ENCODE measurements around the gene KIRREL3.

KIRREL3 gene

DNA sequence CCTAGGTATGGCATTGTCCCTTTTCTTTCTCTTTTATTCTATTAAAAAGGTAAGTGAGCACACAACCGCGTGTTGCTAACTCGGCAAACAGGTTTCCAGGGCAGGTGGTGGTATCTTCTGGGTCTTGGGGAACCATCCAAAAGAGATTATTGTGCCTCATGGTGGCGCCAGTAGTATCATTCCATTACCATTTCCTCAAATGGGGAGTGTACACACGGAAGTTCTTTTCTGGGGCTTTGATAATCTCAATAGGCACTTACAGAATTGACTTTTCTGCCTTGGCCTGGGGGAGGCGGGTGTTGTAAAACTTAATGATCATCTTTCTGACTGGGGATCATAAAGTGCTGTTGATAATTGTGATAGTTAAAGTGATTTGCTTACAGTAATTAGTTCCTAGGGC is 234.1 kb downstream of the KIRREL3 start:
- DNase-seq: no peak

DNA sequence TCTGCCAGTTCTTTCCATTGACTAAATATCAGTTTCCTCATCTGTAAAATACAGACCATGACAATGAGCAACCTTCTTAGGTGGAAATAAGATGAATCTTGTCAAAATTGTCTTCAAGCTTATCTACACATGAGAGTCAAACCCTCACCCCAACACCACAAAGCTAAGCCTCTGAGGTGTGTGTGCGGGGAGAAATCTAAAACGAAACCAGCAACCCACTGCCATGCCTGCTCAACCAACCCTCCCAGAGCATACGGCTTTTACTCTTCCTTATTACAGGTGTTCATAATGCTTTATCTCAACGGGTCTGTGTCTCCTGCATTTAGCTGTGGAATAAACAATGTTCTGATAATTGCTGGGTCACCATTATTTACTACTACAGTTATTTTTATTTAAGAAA is 235.4 kb downstream of the KIRREL3 start:
- no peak for DNase-seq

DNA sequence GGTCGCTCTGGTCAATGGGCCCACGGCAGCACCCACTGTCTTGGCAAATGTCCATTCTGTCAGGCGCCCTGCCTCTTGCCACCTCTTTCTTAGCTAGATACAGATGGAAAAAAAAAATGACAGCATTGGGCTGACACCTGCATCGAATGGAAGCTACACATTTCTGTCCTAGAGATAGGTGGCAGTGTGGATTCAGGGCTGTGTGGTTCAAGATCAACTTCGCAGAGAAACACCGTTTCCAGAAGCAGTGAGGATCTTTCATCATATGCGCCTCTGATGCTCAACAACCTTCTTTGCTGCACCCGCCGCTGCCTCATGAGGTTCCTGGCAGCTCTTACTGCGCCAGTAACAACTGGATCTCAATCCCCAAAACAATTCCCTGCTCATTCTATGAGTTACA is 236.3 kb downstream of the KIRREL3 start:
- DNase-seq: no peak

DNA sequence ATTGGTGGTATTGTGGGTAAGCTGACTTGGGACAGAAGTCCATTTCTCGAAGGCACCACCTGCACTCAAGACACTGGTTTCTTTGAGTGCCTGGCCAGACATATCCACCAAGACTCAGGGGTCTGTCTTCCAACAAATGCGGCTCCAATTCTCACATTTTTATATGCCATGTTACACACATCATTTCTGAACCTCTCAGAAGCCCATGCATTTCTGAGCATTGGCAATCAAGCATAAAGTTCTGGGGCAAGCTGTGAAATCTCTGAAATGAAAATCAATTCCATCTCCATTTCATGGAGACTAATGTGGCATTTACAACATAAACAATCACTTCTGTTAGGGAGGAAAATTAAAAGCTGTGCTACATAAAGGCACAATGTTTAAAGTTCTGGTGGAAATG is 243.7 kb downstream of the KIRREL3 start:
- no peak for DNase-seq

DNA sequence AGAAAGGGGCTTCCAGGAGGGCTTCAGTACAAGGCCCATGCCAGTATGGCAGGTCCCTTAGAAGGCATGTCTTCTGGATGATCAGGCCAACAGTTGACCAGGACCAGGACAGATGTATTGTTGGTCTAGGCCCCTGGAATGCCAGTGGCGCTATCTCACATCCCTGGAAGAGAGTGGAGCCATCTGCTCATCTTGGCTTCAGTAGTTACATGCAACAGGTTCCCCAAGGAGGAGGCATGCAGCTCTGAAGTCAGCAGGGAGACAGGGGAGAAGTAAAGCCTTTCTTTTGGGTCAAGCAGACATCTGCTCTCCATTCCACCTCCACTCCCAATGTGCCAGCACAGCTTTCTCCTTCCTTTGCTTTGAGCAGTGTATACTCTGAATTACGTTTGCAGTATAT is 244.1 kb downstream of the KIRREL3 start:
- DNase-seq: peak; percentile 35

DNA sequence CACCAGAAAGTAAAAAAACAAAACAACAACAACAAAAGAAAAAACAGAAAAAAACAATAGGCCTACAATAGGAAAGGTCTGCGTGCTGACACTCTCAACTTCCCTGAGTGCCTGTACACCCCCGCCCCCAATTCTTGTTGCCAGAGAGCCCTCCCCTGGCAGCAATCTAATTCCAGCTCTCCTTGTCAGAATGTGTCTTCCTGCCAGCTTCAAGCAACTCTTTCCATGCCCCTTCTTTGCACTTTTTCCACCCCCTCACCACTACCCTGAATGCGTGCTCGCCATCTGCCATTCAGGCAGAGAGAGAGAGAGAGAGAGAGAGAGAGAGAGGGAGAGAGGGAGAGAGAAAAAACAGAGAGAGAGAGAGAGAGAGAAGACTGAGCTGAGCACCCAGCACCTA is 245.0 kb downstream of the KIRREL3 start:
- peak; percentile 2 for DNase-seq

DNA sequence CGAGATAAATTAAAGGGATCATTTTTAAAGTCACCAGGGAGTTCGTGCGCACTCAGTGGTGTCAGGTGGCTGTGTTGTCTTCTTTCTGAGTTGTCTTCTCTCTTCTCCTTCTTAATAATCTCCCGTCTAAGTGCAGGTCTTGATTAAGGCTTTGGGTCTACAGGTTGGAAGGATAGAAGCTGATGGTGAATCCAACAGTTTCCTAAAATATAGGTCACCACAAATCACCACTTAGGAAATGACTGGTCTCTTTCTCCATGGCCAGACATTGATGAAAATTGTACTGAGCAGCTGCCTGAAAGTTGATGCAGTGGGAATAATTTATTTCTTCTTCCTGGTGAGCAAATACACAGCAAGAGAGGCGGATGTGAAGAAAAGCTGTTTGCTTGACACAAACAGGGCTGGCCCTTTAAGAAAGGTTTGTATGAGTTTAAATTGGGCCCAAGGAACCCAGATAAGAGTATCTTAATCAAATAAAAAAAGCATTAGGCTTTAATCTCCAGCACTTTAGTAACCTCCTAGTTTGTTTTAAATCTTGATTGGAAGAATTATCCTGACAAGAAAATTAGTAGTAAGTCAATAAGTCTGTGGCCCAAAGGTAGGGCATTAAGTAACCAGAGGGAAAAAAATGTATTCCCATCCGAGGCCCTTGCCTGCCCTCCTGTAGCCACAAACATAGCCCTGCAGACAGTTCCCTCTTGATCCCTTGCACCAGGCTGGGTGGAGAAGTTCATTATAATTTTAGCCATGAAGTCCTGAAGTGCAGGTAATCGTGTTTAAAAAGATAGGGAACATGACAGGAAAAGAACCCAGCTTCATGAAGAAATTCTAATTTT is 245.8 kb downstream of the KIRREL3 start:
- no peak for DNase-seq

DNA sequence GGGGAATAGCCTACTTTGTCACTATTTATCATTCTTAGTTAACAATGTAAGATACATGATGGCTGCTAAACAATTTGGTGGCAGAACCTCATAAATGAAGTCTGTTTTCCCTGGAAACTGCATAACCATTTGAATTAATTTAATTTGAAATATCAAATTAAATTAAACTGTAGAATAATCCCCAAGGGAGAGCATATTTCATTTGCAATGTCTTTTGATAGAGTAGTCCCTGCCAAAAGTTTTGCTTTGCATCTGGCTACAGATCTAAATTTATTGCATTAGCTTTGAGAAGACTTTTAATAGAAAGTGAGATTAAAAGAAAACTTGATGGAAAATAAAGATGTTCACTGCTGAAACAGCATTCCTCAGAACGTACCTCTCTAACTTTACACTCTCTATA is 246.6 kb downstream of the KIRREL3 start:
- DNase-seq: no peak

DNA sequence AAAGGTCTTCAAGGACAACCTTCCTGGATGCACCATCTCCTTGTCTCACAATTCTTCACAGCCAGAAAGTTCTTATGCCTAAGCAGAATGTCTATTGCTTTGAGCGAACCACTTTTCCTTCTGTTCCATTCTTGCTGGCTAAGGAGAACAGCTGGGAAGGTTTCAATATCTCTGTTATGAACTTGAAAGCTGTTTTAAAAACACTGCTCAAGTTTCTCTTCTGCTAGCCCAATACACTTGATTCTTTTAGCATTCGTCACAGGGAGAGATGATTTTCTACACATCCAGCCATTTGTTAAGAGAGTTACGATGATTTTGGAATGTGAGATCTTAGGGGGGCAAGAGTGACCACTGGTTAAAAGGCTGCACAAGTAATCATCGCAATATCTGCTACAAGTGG is 249.3 kb downstream of the KIRREL3 start:
- no peak for DNase-seq

DNA sequence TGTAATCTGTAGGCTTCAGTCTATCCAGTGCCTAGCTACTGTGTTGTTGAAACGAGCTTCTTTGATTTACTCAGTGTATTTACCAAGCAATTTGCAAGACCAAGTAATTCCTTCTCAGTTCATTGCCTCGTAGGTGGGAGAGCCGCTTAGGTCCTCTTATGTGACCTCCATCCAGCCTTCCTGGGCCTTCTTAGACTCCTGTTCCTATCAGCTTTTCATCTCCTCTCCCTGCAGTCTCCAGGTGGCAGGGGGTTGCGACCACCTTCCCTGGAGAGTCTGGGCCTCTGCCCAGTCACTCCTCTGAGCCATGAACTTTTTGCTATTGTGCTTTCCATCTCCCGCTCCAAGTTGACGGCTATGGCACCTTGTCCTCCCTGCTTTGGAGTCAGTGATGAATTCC is 251.8 kb downstream of the KIRREL3 start:
- no peak for DNase-seq

DNA sequence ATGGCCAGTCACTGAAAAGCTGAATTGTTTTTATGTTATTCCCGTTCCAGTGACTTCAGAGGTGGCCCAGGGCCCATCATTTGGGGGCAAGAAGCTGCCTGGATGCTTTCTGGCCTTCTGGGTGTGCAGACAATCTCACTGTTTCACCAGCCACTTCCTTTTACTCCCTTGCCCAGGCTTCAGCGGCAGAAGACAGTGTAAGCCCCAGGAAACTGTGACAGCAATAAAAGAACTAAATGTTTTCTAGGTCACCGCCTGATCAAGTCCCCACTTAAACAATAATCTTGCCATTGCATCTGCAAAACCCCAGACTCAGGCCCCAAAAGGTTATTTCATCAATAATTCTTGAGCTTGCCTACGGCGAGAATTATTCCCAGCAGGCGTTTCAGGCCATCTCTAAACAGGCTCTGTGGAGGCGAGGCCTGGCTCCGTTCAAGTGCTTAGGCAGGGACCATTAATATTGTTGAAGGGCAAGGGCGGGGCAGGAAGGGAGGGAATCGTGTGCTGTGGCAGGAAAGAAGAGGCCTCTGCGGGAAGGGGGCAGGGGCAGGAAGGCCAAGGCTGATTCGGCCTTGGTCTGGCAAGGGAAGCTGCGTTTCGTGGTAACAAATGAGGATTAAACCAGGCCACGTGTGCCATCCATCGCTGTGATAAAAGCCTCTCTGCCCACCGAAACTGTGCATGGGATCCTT is 252.3 kb downstream of the KIRREL3 start:
- no peak for DNase-seq

DNA sequence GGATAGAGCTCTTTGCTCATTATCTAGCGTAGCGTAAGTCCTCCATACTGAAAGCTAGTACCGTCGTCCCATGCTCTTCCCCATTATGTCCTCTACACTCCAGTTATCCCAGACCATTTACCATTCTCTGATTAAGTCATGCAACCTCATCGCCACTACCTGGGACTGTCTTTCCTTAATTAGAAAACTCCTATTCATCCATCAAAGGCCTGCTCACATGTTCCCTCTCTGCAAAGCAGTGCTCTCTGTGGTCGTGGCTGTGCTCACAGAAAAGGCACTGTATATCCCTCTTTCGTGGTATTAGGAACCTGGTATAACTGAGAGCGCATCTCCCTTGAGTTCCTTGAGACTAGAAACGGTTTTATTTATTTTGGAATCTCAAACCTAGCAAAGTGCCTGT is 253.3 kb downstream of the KIRREL3 start:
- DNase-seq: no peak

DNA sequence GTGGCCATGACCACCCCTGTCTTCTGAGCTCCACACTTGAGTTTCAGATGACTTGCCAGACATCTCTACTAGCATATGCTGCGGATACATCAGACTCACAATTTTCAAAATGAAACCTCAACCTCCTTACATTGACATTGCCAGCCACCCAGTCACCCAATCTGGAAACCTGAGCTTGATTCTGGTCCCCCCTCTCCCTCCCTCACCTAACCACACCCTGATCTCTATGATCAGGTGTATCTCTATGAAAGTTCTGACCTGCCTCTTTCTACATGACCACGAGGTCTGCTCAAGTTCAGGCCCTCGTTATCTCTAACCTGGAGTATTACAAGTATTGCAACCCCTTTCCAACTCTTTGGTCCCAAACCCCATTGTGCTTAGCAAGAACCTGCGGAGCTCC is 254.1 kb downstream of the KIRREL3 start:
- no peak for DNase-seq

DNA sequence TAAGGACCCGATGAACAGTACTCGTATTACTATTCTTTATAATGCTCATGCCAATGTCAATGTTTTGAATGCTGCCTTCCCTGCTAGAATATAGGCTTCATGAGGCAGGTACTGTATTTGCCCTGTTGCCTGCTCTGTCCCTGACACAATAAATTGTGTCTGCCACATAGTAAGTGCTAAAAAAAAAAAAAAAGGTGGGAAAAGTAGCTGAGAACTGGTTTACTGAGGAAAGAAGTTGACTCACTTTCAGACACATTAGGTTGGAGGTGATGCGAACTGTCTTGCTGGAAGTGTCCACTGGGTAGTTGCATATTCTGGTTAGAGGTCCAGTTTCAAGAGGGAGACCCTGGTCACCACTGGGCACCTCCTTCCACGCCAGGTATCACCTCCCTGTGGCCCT is 255.9 kb downstream of the KIRREL3 start:
- no peak for DNase-seq

DNA sequence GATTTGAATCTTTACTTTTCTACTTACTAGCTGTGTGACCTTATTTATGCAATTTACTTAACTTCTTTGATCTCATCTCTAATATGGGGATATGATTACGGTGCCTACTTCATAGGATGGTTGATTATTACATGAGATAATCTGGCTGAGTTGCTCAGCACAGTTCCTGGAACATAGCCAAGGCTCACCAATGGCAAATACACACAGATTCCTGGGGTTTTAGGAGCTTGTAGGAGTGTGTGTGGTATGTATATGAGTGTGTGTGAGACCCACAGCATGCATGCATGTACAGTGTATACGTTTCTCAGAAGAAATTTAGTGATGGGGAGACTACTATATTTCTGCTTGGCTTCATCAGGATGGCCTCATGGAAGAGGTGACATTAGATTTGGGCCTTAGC is 256.9 kb downstream of the KIRREL3 start:
- no peak for DNase-seq

DNA sequence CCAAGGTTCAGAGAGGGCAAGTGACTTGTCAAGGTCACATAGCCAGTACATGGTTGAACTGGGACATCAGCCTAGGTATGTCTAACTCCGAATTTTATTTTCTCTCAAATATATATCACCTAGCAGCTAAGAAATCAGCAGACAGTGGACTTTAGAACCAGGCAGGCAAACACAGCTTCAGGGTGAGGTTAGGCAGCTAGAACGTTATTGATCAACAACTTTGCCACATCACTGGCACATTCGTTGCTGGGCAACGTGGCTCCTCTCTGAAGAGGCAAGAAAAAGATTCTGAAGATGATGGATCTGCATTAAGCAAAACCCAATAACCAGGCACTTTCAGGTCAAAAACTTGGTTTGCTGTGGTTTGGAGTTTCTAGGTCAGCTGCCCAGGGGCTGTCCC is 258.0 kb downstream of the KIRREL3 start:
- DNase-seq: no peak

DNA sequence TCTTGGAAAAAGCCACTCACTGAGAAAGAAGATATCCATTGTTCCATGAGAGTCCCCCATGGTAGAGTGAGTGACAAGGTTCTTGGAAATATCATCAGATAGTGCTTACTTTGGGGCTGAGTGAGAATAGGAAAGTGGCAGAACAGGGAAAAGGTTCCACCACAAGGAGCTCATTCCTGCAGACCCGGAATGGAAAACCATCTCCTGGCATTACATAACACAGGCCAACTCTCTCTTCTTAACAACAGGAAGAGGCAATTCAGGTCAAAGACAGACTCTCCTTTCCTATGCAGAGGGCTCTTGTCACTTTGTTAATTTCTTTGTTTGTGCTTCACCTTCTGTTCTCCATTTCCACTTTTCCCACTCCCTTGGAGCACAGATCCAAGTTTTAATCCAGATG is 259.7 kb downstream of the KIRREL3 start:
- no peak for DNase-seq

DNA sequence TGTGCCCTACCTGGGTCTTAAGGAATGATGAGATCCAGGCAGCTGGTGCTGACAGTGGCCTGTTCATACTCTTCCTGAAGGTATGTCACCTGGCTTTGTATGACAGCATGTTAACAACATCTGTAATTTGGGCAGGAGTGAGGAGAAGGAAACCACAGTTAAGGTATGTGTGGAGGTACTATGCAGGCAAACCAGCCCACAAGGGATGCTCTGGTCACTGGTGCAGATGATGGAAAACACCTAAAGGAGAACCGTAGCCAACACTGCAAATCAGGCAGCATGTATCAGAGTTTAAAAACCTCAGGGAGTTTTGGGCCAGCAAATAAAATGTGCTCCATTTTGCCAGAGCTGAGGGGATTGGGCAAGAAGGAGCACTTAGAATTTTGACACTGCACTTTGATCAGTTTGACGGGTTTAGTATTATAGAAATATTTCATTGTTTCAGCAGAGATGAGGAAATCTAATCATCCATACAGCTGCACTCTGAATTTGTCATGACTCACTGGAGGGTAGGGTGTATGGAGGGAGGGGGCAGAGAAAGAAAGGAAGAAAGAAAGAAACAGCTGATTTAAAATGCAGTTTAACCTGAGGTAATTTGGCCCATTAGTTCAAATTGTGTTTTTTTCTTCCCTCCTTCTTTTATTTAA is 260.9 kb downstream of the KIRREL3 start:
- DNase-seq: no peak

DNA sequence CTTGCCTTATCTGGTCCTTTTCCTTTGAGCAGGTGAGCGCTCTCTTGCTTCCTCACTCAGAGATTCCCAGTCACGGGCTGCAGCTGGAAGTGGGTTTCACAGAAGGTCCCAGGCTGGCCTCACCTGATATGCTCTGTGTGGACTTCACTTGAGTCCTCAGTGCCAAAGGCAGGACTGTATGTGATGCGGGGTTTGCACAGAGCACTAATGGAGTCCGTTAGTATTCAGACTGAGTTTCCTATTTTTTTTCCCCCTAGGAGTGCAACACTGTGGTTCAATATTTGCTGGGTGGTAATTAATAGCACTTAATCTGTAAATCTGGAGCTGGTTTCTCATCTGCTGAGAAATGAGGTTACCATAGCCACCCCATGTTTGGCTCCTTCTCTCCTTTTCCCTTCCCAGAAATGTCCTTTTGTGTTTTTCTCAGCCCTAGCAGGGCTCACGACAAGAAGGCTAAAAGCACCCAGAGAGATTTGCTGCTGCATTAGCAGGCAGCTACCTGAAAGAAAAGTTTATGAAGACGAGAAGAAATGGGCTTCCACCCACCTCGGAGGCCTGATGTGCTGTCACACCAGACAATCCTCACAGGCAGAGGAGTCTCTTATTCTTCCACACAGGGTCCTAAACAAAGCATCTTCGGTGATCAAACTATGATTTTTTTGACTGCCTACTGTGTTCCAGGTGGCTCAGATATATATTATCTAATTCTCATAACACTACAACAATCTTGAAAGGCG is 262.1 kb downstream of the KIRREL3 start:
- DNase-seq: no peak

DNA sequence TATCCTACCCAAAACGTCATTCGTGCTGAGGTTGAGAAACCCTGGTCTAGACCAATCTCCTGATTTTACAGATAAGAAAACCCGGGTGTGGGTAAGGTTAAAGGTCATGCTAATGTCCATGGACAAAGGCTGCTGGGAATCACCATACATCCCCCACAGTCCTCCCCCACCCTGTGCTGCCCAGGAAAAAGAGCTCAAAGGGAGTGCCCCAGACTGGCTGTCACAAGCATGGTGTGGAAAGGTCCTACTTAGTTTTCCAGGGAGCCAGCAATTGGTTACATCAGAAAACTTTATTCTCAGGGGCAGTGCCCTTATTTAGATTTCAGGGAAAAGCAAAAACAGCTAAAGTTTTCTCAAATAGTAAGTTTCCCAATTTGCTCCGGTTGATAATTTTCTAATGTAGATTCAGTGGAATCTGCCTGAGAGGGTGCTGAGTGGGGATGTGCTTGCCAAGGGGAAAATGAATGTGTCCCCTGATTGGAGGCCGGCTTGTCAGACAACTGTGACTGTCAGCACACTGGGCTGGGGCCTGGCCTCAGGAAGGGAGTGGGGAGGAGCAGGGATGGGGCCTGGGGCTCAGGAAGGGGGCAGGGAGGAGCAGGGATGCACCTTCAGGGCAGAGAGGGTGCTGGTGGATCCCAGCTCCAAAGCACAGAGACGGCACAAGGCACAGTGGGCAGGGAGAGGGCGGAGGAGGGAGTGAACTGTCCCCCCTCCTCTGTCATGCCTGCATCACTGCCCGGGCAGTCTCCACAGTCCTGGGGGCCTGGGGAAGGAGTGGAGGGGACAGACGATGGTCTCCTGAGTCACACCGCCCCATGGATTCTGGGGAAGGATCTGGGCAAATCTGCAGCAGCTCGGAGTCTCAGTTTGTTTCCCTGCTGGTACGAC is 263.6 kb downstream of the KIRREL3 start:
- no peak for DNase-seq

DNA sequence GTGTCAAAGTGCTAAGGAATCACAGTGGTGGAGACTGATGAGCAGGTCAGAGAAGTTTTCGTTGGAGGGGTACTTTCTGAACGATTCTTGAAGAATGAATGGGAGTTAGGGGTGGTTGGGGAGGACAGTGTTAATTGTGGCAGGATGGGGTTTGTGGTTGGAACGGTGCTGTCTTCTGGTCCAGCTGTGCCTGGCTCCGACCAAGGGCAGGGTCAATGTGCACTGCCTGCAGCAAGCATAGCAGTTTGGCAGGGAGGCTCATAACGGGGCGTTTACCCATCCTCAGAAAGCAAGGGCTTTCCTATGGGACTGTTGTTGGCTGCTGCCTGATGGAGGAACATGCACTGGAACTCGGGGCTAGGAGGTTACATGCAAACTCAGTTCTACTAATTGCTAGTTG is 265.8 kb downstream of the KIRREL3 start:
- no peak for DNase-seq

DNA sequence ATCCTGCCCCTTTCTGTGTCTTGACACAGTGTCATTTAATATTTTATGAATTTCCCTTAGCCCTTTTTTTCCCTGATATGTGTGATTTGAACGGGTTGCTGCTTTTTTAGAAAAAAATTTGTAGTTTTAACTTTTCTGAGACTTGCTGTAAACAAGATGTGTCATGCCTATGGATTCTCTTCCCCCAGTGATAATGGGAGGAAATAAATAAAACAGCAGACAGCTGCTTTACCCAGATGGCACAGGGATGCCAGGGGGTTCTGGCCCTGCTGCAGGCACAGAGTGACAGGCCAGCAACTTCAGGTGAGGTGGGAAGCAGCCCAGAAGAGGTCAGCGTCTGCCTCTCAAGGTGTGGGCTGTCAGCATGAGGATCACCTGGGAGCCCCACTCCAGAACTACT is 266.9 kb downstream of the KIRREL3 start:
- DNase-seq: no peak
